Germinal center (tissue), 1 donor: ENCODE data around the gene USP34.
"Not testable (repeated sequence)": the region's sequence is repeated elsewhere in the genome, so short reads cannot be mapped to it uniquely, and the experiment has no call there.

Experiments used
- DNase-seq: peaks from one replicate; pipeline ENCODE4 v3.0.0; 2012; ENCODE audit warnings: mixed read lengths, low spot score

The USP34 gene

DNA sequence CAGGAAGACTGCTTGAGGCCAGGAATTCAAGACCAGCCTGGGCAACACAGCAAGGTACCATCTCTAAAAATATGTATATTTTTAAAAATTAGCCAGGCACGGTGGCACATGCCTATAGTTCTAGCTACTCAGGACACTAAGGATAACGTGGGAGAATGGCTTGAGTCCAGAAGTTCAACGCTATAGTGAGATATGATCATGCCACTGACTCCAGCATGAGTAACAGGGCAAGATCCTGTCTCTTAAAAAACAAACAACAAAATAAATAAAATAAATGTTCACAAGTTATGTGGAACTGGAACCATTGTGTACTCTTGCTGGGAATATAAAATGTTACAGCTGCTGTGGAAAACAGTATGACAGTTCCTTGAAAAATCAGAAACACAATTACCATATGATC, 47.2 kb downstream of the USP34 start:
- DNase-seq: no peak

DNA sequence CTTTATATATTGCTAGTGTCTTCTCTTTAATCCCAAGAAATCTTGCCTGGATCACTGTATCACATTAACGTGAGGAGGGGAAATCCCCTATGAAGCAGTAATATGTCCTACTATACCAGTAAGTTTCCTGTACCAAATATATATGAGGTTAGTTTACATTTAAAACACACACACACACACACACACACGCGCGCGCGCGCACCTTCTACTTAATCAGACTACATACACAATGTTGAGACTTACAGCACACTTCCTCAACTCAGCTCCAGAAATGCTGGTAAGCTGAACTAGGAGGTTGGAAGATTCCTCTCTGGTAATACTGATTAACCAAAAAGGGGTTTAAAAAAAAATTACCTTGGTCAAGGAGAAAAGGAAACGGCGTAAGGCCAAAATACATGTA, 49.3 kb downstream of the USP34 start:
- DNase-seq: no peak

DNA sequence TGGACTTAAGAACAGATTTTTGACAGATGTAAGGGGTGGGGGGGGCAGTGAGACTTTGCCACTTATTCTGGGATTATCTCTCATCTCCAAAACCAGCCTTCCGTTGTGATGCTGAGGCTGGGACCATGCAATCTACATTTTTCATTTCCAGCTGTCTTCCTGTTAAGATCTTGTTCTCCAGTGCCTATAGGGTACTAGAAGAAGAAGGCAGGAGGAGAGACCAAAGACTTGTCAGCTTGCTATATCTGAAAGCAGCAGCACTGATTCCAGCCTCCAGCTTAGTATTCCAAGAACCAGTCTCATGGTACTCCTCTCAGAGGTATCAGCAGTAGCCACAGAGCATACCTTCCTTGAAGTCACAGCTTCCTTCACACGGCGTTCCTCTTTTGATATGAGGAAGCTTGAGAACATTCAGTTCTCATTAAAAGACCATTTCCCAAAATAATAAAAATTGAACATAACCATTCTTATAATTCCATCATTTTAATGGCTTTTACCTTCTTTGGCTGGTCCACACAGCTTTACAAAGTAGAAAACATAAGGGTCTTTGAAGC, 49.8 kb downstream of the USP34 start:
- DNase-seq: no peak

DNA sequence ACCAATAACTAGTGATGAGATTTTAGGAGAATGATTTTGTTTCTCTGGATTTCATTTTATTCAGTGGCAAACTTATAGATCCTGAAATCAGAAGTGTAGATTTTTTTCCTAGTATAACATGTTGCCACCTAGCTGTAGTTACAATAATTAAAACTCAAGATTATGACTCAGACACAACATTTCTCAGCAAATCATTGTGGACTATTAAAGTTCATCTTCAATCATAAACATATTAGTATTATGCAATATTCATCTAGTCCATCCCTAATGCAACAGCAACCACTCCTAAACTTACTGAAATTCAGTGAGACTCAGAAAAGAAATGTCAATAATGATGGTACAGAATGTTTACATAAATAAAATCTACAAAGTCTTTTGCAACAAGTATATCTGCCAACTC, 51.3 kb downstream of the USP34 start:
- no peak for DNase-seq

DNA sequence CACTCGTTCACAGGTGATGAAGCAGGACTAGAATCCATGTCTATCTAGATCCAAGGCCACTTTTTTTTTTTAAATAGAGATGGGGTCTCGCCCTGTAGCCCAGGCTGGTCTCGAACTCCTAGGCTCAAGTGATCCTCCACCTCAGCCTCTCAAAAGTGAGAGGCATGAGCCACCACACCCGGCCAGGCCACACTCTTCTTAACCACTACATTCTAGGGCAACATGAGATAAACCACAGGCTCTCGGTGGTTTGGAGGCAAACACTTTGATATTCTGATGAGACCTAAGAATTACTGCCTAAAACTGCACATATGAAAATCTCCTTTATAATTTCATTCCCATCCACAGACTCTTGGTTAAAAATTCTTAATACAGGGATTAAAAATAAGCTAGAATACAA, 51.8 kb downstream of the USP34 start:
- no peak for DNase-seq

DNA sequence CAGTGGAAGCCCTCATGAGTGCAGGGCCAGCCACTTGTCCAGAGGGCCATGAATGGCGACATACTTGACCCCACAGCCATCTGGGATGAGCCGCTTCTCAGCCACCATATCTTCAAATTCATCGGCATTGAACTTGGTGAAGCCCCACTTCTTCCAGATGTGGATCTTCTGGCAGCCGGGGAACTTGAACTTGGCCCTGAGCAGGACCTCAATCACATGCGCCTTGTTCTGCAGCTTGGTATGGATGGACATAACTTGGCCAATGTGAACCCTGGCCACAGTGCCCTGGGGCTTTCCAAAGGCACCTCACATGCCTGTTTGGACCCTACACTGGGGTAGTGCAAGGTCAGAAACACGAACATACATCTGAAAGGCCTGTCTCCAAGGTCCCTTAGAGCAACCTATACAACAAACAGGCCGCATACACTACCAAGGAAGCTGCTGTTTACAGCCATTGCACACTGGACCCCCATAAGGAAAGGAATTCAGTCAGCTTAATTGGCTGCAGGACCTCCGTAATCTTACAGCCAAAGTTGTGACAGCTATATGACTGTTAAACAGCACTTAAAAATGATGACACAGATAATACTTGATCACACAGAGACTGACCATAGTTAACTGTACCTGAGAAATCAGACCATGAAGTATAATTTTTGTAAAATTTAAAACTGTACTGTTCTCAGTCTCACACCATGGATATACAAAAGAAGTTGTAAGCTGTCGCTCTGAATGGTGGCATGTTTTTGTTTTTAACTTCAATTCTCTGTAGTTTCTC, 53.8 kb downstream of the USP34 start:
- no peak for DNase-seq

DNA sequence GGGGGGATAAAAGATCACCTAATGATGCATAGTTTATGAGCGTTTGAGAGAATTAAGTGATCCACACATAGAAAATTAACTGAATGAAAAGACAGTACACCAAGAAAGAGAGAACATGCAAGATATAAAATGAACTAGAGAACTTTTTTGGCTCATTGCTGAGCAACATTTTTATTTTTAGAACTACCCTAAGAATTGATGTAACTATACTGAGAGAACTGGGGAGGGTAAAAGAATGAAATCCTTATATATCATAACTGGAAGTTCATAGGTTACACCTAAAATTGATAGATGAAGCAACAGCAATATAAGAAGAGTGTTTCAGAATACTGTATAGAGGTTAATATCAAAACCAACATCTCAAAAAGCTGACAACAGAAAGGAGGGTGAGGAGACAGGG, 55.6 kb downstream of the USP34 start:
- DNase-seq: no peak

DNA sequence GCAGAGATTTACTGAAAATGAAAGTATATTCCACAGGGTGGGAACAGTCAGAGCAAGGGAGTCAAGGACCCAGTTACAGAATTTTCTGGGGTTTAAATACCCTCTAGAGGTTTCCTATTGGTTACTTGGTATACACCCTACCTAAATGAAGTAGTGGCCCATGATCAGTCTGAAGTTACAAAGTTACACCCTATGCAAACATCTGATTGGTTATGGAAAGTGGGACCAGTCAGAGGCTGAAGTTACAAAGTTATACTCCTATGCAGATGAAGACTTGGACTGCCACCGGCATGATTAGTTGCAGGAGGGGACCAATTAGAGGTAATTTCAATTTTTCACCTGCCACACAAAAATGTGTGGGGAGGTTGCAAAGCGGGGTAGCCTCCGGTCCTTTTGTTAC, 56.2 kb downstream of the USP34 start:
- no peak for DNase-seq

DNA sequence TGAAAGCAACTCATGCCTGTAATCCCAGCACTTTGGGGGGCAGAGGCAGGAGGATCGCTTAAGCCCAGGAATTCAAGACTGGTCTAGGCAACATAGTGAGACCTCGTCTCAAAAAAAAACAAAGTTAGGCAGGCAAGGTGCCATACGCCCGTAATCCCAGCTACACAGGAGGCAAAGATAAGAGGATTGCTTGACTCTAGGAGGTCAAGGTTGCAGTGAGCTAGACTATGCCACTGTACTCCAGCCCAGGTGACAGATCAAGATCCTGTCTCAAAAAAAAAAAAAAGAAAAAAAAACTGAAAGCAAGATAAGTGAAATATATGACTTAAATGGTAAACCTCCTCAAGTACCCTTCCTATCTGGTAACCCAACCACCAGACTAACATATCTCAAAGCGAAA, 59.8 kb downstream of the USP34 start:
- no peak for DNase-seq

DNA sequence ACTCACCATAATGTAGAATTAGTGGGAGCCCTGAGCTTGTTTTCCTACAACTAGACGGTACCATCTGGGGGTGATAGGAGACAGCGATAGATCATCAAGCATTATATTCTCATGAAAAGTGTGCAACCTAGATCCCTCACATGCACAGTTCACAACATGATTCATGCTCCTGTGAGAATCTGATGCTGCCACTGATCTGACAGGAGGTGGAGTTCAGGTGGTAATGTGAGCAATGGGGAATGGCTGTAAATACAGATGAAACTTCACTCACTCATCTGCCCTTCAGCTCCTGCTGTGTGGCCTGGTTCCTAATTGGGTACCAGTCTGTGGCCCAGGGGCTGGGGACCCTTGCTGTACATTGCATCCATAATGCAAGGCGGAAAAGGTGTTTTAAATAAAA, 60.7 kb downstream of the USP34 start:
- no peak for DNase-seq

DNA sequence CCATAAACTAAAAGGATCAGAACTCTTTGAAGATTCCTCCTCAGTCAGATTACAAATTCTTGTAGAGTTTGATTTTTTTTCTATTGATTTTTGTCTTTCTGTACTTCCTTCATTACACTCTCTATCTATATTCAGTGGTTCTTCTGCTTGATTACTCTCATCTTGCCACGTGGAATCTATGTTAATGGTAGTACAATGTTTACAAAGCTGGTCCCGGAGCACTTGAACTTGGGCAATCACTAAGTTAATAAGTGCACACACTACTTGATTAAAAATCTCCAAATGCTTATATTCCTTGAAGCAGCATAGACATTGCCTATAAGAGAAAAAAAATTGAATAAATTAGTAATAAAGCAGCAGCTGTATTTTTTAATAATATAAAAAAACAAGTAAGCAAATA, 65.1 kb downstream of the USP34 start:
- no peak for DNase-seq

DNA sequence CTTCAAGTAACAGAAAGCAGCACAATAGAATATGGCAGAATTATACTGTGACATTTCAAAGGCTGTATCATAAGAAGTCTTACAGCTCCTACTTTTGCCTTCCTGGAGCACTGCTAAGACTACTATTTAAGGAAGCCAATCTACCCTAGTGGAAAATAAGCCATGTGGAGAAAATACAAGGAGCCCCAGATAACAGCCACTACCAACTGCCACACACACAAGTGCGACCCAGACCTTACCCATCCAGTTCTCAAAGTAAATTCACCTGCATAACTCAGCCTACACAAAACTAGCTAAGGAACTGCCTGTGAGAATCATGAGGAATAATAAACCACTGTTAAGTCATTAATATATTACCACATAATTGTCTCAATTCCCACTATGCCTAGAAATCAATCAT, 66.4 kb downstream of the USP34 start:
- DNase-seq: no peak

DNA sequence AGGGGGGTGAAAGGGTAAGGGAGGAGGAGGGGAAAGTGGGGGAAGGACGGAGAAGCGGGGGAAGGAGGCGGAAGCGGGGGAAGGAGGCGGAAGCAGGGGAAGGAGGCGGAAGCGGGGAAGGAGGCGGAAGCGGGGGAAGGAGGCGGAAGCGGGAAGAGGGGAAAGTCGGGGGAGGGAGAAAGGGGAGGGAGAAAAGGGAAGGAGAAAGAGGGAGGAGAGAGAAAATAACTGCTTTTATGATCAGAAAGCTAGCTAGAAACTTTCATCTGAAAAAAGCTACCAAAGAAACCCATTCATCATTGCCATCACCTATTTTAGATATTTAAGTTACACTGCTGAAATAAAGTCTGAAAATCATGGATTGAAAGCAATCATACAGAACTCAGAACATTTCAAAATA, 72.5 kb downstream of the USP34 start:
- no peak for DNase-seq

DNA sequence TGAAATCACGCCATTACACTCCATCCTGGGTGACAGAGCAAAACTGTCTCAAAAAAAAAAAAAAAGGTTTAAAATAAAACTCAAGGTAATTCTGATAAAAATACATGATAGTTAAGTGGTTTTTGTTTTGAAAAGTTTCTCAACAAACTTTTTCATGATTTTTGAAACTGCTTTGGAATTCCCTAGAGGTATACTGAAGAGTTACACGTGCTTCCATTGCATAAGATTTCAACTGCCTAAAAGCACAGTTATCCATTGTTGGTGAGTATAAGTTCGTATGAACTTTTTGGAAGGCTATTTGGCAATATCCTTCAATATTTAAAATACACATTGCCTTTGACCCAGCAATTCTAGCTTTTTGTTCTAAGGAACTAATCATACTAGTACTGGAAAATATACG, 74.9 kb downstream of the USP34 start:
- no peak for DNase-seq

DNA sequence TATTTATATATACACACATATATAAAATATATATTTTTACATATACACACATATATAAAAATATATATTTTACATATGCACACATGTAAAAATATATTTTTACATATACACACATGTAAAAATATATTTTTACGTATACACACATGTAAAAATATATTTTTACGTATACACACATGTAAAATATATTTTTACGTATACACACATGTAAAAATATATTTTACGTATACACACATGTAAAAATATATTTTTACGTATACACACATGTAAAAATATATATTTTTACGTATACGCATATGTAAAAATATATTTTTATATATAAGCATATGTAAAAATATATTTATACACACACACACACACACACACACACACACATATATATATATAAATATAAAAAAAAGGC, 83.3 kb downstream of the USP34 start:
- not testable (repeated sequence) for DNase-seq

DNA sequence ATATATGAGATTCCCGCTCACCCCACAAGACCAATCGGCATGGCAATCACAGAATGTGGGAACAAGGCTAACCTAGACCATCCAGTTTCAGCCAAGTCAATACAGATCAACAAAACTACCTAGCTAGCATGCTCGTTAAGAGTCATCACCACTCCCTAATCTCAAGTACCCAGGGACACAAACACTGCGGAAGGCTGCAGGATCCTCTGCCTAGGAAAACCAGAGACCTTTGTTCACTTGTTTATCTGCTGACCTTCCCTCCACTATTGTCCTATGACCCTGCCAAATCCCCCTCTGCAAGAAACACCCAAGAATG, 90.0 kb downstream of the USP34 start:
- DNase-seq: not testable (repeated sequence)

DNA sequence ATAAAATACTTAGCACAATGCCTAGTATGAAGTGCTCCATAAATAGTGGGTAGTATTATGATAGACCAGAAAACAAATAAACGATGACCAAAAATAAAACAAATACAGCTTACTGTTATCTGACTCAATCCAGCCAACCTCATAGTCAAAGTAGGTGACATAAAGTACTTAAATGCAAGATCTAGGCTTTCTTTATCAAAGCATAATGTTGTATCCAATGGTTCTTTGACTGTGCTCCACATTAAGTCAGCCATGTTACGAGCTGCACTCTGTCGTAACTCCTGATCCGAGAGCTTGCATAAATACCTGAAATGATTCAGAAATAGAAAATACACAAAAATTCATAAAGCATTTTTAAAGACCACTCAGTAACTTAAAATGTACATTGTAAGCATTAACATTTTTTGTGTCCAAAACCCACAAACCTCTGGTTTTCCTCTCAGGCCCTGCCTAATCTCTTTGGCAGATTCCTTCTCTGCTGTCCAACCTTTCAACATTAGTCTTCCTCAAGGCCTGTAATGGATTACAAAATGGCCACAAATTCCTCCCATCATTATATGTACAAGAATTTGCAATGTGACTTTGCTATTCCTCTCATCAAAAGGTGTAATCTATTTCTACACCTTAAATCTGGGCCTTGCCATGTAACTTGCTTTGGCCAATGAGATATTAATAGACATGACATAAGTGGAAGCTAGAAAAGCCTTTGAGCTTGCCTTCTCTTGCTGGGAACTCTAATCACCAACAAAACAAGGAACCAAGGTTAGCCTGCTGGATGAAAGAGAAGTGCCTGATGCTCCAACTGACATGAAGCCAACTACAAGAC, 90.6 kb downstream of the USP34 start:
- no peak for DNase-seq

DNA sequence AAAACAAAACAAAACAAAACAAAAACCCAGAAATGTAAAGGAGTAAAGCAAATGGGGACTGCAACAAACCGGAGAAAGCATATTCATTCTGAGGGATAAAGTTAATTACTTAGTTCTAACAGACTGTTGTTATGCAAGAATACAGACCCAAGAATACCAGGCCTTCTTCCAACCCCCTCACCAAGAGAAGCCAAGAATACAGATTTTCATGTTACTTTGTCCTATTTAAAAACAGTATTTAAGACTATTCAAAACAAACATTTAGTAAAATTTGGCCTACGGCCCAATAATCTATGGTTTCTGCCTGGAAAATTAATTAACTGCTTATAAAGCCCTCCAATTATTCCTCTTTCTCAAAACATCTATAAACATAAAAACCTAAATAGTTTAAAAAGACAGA, 91.4 kb downstream of the USP34 start:
- no peak for DNase-seq

DNA sequence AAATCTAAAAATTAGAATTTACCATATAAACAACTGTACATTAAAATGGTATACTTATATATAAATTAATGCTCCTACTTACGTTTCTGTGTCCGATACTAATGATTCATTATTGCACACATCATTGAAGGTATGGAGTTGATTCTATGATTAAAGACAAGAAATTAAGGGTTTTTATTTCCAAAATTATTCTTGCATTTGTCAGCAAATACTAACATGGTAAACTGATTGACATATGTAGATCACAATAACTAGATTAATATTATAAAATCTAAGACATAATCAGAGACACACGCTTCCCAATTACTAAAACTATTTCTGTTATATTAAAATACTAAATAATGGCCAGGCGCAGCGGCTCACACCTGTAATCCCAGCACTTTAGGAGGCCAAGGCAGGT, 92.6 kb downstream of the USP34 start:
- DNase-seq: no peak

DNA sequence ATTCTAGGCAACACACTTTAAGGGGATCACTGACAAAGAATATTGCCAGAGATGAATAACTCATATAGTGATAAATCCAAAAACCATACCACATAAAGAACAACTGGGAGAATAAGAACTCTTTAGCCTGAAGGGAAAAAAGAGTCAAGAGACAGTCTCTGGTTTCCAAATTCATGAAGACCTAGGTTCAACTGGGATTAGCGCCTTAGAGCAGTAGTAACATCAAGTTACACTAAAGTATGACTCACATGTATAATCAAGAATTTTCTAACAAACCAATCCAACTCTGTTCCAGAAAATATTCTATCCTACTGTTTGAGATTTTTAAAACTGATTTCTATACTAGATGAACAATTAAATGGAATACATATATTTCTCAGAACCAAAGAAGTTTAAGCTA, 93.8 kb downstream of the USP34 start:
- no peak for DNase-seq

DNA sequence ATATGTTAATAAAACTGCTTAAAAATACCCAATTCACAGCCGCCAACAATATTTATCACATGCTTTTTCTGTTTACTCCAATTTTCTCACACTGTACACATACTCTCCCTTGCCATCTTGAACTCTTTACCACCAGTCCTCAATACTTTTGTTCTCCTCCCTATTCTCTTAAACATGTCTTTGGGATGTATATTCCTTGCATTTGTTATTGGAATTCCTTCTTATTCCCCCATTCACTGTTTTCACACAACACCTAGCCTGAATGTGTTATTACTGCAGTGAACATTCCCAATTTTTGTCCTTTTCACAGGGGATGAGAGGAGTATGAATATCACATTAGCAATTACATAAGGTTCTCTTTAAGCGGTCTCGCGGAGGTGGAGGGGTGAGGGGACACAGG, 94.7 kb downstream of the USP34 start:
- DNase-seq: no peak

DNA sequence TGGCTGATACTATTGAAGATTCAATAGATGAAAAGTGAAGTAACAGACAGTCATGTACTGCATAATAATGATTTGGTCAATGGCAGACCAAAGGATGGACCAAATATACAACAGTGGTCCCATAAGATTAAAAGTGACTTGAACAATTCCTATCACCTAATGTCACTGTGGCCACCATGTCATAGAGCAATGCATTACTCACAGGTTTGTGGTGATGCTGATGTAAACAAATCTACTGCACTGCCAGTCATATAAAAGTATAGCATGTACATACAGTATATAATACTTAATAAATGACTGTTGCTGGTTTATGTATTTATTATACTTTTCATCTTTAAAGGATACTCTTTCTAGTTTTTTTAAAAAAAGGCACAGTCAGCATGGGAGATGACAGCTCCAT, 99.9 kb downstream of the USP34 start:
- DNase-seq: no peak
